DND-41 (cell line): ENCODE measurements around the gene OTP.

Experiments
- CTCF ChIP-seq: IDR thresholded peaks from 2 replicates; pipeline ENCODE4 v1.5.1; 2012; ENCODE audit warnings: borderline replicate concordance, low read length, moderate library complexity, mild to moderate bottlenecking; ENCODE audit not compliant: poor library complexity, severe bottlenecking; ENCODE audit errors: extremely low read depth
- EZH2 ChIP-seq: IDR thresholded peaks from 3 replicates; pipeline ENCODE4 v1.6.1; 2012; ENCODE audit warnings: borderline replicate concordance, low read depth, mild to moderate bottlenecking, moderate library complexity, low read length, inconsistent platforms; ENCODE audit not compliant: severe bottlenecking

GRCh38 chr5:77635917-77636640 is 2.4 kb downstream of the OTP start:
- TF ChIP-seq CTCF = no peak
- TF ChIP-seq EZH2 = no peak
